ENCODE data around the gene ASB6. TPM values are rescaled to one million over a fixed set of nuclear protein-coding genes. Genes with fewer than 3 reads are reported as not detected.

The ASB6 gene
- total and polyA plus RNA-seq, 2 of the 13 experiments (the other 11 are each of a cell fraction or from before 2014, with no cell fraction given), result 8.2 to 8.4 TPM

DNA sequence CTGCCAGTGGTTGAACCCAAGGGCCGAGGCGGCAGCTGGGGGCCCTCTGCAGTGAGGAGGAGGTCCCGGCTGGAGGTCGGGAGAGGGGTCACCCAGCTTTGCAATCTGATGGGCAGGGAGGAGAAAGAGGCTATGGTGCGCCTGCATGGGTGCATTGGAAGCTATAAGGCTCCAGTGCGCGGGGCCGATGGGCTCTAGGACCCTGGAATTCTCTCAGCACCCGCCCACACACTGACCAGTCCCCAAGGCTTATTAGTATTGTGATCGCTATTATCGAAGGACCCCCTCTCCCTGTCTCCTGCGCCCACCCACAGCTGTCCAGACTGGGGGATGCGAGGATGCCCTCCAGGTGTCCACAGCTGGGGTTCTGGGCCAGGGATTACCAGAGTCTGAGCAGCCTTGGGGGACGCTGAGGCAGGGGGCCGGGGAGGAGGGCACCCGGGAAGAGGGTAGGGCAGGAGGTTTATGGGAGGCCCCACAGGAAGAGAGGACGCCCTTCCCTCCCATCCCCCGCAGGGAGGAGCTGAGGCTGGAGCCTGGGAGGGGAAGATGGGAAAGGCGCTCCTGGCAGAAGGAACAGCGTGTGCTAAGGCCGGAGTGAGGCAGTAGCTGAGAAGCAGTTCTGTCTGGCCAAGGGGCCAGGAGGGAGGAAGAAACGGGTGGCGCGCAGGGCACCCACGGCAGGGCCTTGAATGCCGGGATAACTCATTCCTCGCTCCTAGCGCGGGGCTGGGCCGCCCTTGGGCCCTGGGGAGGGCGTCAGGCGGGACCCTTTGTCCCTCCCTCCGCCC lies 45.2 kb downstream of the ASB6 start (continued):
- TF ChIP-seq, protein P1, sequence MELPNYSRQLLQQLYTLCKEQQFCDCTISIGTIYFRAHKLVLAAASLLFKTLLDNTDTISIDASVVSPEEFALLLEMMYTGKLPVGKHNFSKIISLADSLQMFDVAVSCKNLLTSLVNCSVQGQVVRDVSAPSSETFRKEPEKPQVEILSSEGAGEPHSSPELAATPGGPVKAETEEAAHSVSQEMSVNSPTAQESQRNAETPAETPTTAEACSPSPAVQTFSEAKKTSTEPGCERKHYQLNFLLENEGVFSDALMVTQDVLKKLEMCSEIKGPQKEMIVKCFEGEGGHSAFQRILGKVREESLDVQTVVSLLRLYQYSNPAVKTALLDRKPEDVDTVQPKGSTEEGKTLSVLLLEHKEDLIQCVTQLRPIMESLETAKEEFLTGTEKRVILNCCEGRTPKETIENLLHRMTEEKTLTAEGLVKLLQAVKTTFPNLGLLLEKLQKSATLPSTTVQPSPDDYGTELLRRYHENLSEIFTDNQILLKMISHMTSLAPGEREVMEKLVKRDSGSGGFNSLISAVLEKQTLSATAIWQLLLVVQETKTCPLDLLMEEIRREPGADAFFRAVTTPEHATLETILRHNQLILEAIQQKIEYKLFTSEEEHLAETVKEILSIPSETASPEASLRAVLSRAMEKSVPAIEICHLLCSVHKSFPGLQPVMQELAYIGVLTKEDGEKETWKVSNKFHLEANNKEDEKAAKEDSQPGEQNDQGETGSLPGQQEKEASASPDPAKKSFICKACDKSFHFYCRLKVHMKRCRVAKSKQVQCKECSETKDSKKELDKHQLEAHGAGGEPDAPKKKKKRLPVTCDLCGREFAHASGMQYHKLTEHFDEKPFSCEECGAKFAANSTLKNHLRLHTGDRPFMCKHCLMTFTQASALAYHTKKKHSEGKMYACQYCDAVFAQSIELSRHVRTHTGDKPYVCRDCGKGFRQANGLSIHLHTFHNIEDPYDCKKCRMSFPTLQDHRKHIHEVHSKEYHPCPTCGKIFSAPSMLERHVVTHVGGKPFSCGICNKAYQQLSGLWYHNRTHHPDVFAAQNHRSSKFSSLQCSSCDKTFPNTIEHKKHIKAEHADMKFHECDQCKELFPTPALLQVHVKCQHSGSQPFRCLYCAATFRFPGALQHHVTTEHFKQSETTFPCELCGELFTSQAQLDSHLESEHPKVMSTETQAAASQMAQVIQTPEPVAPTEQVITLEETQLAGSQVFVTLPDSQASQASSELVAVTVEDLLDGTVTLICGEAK (IDR thresholded peaks at IDR 0.05), result no peak
- TF ChIP-seq, protein P1 (CRISPR knock-in tag; IDR thresholded peaks at IDR 0.05), result no peak
- TF ChIP-seq ZFP1 (CRISPR knock-in tag; IDR thresholded peaks at IDR 0.05) (no peak), MAZ (IDR thresholded peaks at IDR 0.05; ENCODE audit: borderline replicate concordance, low read depth, low read length) (no peak), MAZ (CRISPR knock-in tag; IDR thresholded peaks at IDR 0.05; ENCODE audit: low read depth) (no peak; the same call in 1 of the 2 replicates), CEBPB (IDR thresholded peaks at IDR 0.05; ENCODE audit: borderline replicate concordance, low read depth, low read length) (no peak), RXRA (CRISPR knock-in tag; IDR thresholded peaks at IDR 0.05) (peak; percentile 30), ZNF773 (CRISPR knock-in tag; IDR thresholded peaks at IDR 0.05; ENCODE audit: borderline replicate concordance) (no peak), ZNF709 (CRISPR knock-in tag; IDR thresholded peaks at IDR 0.05) (peak; percentile 82)
- TF ChIP-seq, protein P2, sequence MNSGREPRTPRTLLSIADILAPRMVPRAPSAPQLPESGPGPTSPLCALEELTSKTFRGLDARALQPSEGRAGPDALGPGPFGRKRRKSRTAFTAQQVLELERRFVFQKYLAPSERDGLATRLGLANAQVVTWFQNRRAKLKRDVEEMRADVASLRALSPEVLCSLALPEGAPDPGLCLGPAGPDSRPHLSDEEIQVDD (CRISPR knock-in tag; IDR thresholded peaks at IDR 0.05; ENCODE audit: borderline replicate concordance), result no peak
- TF ChIP-seq, protein P3, sequence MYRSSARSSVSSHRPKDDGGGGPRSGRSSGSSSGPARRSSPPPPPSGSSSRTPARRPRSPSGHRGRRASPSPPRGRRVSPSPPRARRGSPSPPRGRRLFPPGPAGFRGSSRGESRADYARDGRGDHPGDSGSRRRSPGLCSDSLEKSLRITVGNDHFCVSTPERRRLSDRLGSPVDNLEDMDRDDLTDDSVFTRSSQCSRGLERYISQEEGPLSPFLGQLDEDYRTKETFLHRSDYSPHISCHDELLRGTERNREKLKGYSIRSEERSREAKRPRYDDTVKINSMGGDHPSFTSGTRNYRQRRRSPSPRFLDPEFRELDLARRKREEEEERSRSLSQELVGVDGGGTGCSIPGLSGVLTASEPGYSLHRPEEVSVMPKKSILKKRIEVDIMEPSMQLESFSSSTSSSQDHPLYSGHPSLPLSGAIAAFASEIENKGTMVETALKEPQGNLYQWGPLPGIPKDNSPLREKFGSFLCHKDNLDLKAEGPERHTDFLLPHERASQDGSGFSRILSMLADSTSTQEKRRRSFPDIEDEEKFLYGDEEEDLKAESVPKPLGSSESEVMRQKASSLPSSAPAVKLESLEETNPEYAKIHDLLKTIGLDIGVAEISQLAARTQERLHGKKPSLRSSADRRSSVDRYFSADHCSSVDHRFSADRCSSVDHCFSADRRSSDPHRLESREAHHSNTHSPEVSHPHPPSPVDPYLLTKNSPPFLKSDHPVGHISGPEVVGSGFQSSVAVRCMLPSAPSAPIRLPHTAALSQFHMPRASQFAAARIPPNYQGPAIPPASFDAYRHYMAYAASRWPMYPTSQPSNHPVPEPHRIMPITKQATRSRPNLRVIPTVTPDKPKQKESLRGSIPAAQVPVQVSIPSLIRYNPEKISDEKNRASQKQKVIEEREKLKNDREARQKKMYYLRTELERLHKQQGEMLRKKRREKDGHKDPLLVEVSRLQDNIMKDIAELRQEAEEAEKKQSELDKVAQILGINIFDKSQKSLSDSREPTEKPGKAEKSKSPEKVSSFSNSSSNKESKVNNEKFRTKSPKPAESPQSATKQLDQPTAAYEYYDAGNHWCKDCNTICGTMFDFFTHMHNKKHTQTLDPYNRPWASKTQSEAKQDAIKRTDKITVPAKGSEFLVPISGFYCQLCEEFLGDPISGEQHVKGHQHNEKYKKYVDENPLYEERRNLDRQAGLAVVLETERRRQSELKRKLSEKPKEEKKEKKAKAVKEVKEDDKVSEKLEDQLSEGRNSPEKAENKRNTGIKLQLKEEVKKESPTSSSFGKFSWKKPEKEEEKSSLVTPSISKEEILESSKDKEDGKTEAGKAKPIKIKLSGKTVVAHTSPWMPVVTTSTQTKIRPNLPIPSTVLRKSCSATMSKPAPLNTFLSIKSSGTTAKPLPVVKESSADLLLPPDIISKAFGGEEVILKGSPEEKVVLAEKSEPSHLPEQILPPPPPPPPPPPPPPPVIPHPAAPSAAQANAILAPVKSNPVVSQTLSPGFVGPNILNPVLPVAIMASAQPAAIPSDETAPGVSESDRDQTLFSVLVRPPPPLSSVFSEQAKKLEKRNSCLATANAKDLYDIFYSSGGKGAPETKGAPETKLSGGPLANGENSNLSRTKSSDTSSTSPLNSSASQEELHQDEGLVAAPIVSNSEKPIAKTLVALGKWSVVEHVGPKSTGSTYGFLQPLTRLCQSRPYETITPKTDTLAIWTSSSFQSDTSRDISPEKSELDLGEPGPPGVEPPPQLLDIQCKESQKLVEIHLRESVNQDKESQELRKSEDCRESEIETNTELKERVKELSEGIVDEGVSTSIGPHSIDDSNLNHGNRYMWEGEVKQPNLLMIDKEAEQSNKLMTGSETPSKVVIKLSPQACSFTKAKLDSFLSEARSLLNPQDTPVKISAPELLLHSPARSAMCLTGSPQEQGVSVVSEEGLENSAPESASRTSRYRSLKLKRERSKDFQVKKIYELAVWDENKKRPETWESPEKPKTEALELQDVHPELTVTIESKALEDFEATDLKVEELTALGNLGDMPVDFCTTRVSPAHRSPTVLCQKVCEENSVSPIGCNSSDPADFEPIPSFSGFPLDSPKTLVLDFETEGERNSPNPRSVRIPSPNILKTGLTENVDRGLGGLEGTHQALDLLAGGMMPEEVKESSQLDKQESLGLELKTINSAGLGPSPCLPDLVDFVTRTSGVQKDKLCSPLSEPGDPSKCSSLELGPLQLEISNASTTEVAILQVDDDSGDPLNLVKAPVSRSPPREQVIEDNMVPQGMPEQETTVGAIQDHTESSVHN (CRISPR knock-in tag; IDR thresholded peaks at IDR 0.05), result no peak; the same call in 1 of the 2 replicates
